NCI-H187 treated with DMSO at 0.1 percent for 48 hours (cell line): Measurements from ENCODE around the gene SLC12A8.

Experiments used
- DNase-seq: peaks from one replicate; lab custom pipeline; 2025; lab: John Stamatoyannopoulos, UW

Gene SLC12A8

DNA sequence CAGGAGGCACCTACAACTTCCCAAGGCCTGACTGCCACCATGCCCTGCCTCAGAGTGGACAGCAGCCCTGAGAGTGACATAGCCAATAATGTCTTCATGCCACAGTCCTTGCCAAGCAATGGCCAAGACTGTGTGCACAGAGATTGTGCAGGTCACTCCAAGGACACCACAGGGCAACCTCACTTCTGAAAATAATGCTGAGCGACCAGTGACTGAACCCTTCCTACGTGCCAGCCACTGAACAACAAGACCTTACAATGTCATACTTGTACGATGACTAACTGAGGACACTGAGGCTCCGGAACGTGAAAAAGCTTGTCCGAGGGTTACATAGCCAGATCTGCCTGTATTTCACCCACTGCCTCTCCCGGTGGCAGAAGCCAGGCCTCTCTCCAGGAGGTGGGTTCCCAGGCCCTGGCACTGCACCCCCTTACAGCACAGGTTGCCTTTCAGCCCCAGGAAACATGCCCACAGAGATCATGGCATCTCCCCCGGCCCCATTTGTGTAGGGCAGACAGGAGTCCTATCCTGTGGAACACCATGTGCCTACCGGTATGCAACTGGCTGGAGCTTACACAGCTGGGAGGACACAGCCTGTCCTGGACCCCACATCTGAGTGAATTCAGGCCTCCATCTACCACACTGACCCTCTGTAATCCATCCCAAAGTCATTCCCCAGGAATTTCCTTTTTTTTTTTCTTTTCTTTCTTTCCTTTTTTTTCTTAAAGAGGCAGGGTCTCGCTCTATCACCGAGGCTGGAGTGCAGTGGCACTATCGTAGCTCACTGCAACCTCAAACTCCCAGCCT, 72.3 kb downstream of the SLC12A8 start:
- no peak for DNase-seq

GRCh38 chr3:125139386-125139785, 73.2 kb downstream of the SLC12A8 start:
- DNase-seq = no peak

- no peak for DNase-seq
Observed at GRCh38 chr3:125137358-125138033, 75.1 kb downstream of the SLC12A8 start.

DNA sequence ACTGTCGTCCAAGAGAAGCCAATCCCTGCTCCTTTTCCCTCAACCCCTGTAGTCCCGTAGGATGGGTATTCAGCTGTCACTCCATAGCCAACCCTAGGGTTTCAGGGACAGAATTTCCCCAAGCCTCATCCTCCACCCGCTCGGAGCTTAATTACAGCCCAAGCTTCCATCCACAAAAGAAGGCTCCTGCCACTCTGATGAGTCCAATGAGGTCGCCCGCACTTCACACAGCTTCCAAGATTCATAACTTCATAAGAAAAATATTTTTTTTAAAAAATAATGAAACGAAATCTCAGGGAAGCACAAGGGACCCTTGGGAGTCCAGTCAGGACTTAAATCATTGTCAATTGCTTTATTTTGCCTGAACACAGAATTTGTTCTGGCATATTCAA, 75.6 kb downstream of the SLC12A8 start:
- no peak for DNase-seq

DNA sequence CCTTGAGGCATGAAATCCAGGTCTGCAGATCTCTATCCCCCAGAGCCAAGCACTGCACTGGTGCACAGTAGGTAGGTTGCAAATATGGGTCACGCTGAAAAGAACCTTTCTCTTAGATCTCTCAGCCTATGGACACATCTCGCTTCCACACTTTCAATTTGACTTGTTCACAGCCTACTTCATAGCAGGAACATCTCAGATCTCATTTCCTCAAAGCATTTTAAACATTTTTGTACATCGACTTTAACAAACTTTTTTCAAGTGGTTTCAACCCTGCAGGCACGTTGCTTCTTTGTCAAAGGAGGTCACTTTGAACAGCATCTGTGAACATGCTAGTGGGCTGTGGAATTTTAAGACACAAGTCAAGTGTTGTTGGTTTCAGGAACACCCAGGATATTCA, 76.0 kb downstream of the SLC12A8 start:
- DNase-seq = no peak

GRCh38 chr3:125134952-125135351, 77.6 kb downstream of the SLC12A8 start:
- no peak for DNase-seq

DNA sequence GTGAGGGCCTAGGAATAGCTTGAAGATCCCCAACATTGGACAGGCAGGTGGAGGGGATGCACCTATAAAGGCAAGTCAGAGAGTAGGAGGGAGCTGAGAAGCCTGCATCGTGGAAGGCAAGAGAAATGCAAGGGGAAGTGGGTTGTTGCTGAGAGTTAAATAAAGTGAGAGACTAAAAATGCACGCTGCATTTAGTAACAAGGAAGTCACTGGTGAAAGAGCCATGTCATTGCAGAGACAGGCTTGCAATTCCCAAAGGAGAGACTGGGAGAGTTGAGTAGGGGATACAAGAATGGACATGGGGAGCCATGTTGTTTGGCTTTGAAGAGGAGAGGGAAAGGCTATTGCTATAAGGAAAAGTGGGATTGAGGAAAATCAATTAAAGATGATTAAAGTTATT, 79.7 kb downstream of the SLC12A8 start:
- no peak for DNase-seq

- DNase-seq = peak; percentile 25
Observed at GRCh38 chr3:125129512-125129997, 83.0 kb downstream of the SLC12A8 start.

GRCh38 chr3:125128861-125129501, 83.6 kb downstream of the SLC12A8 start:
- DNase-seq = no peak

- DNase-seq = no peak
Observed at GRCh38 chr3:125126323-125126722, 86.2 kb downstream of the SLC12A8 start.

DNA sequence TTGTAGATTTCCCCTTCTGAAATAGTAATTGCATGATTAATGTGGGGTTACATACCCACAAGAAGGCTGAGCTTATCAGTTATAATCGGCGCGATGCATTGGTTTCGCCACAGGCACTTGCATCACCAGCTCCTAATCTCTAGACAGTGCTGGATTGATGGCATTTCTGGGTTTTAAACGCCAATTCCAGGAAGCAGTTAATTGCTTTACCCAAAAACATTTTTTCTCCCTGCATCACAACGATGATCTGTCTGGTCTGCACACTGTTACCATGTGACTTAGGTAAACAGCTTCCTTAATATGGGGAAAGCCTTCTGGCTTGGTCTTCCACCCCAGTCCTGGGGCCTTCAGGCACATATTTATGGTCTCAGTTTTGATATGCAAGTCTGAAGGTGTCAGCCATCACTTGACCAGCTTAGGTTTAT, 86.7 kb downstream of the SLC12A8 start:
- DNase-seq = no peak

GRCh38 chr3:125123451-125124305, 88.9 kb downstream of the SLC12A8 start:
- no peak for DNase-seq

GRCh38 chr3:125121246-125122010, 91.1 kb downstream of the SLC12A8 start:
- no peak for DNase-seq

DNA sequence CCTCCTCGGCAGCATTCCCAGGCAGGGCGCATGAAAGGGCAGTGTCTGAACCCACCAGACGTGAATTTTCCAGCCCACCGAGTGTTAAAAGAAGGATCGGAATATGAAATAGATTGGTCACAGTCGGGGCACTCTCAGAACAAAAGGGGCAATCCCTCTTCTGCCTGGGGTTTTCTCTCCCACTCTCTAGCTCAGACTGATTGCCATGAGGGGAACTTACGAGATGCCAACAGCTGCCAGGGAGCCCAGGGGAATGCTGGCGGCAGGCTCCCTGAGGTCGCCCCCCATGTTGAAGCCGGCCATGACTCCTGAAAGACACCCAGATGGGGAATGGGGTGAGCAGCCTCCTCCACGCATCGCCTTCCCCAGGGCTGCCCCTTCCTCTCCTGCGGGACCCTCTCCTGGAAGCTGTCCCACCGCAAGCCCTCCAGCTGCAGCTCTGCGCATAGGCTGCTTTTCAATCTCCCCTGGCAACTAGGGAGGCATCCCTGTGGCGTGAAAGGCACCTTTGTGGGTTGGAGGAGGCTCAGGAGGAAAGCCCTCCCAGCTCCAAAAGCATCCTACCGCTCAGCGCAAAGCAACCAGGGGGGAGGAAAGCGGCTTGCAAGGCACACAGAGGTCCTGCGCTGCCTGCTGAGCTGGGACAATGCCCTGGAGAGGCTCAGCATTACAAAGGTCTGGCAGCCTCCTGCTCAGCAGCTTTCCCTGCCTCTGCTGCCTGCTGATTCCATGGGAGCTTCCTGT, 92.0 kb downstream of the SLC12A8 start:
- no peak for DNase-seq

DNA sequence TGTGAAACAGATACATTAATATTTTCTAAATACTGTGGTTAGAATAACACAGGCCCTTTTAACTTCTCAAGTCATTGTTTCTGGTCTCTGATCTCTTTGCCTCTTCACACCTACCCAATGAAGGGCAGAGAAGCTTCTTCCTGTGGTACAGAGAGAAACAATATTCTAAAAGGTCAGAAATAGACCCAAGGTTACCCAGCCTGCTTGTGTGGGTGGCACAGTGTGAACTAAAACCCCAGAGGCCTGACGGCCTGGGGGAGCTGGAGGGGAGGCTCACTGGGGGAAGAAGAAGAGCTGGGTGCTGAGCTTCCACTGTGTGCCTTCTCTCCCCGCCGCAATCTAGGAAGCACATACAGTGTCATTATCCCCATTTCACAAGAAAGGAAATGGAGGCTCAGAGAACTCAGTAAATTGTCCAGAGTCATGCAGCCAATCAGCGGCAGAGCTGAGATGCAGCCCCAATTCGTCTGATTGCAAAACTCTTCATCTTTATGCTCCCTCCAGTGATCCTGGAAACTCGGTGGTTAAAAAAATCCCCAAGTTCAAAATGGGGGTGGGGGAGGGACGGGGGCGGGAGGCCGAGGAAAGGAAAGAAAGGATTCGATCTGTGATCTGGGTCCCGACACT, 92.7 kb downstream of the SLC12A8 start:
- no peak for DNase-seq

DNA sequence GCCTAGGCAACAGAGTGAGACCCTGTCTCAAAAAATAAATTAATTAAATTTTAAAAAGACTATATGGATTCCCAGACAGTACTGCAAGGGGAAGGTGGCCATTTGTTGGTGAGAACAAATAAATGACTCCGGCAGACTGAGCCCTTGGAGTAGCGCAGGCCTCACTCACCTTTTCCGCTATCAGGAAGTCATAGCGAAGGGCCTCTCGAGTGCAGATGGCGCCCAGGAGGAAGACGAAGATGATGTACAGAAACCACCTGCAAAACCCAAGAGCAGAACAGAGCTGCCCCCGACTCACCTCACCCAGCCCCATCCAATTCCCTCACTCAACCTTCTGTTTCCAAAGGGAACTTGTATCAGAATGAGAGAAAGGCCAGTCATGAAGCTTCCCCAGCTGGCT, 93.9 kb downstream of the SLC12A8 start:
- no peak for DNase-seq

GRCh38 chr3:125117631-125118191, 94.8 kb downstream of the SLC12A8 start:
- no peak for DNase-seq

DNA sequence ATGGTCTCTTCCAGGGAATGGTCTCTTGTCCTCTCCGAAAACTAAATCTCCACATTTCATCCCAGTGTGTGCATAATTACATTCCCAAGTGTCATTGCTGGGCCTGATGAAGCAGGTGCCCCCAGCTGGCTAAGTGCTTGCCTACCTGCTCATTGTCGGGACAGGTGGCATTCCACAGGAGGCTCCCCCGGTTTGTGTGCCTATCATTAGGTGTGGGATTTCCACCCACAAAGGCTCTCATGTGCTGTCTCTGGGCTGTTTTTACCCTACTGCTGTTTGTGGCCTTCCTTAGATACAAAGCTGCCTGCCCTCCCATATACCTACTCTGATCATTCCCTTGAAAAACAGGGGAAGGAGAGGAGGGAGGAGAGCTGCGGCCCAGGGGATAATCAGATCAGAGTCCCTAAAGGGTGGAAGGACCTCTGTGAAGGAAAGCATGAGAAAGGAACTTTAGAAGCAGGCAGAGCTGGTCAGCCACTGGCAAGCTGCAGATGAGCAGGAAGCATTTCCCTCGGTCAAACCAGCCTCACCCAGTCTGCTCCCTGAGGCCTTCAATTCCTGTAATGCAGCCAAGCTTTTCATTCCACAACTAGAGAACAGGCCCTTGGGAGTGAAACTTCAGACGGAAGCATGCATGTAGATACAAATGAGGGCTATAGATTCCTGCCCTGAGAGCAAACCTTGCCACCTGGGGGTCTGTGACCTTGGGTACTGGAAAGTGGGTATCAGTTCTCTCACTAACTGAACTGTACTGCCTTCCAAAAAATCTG, 96.1 kb downstream of the SLC12A8 start:
- no peak for DNase-seq

- no peak for DNase-seq
Observed at GRCh38 chr3:125115640-125116039, 96.9 kb downstream of the SLC12A8 start.
